Astrocyte (in vitro differentiated cells and primary cell): Measurements from ENCODE around the gene RCE1.

Experiments used
- CTCF ChIP-seq: IDR thresholded peaks from 2 replicates; pipeline ENCODE4 v1.5.1; 2011; ENCODE audit warnings: low read depth, mild to moderate bottlenecking, inconsistent platforms, low read length, moderate library complexity; ENCODE audit not compliant: insufficient read depth
- EZH2 ChIP-seq: IDR thresholded peaks from 2 replicates; pipeline ENCODE4 v1.6.1; 2012; ENCODE audit warnings: mild to moderate bottlenecking, low read length, inconsistent platforms; ENCODE audit not compliant: insufficient read depth

- no peak for TF ChIP-seq CTCF
- no peak for TF ChIP-seq EZH2
Measured at GRCh38 chr11:66851239-66851596, 8.0 kb downstream of the RCE1 start.
